HepG2 (cell line): ENCODE data around the gene TBL3. TPM values are rescaled to one million over a fixed set of nuclear protein-coding genes. Genes with fewer than 3 reads are reported as not detected.

Experiments used
- BRD4 ChIP-seq: sonication (generic); formaldehyde crosslinking; IDR thresholded peaks from 2 replicates; pipeline ENCODE4 v1.4.0; 2020; ENCODE audit warnings: missing genetic modification reagents
- CAMTA2 ChIP-seq: sonication (generic); formaldehyde crosslinking; IDR thresholded peaks from 2 replicates; pipeline ENCODE4 v1.4.0; 2020; ENCODE audit warnings: mild to moderate bottlenecking, missing genetic modification reagents, borderline replicate concordance
- KDM5A ChIP-seq: fragments of 200-600 bp; sonication (generic); IDR thresholded peaks from 2 replicates; pipeline ENCODE4 v1.7.0; 2018; ENCODE audit warnings: antibody characterized with exemption, mild to moderate bottlenecking, low read length, borderline replicate concordance
- ZNF556 ChIP-seq: sonication (generic); formaldehyde crosslinking; IDR thresholded peaks from 2 replicates; pipeline ENCODE4 v1.4.0; 2020; ENCODE audit warnings: mild to moderate bottlenecking, missing genetic modification reagents, borderline replicate concordance
- ZNF598 ChIP-seq: sonication (generic); formaldehyde crosslinking; IDR thresholded peaks from 2 replicates; pipeline ENCODE4 v1.5.1; 2020; ENCODE audit warnings: mild to moderate bottlenecking, missing genetic modification reagents, borderline replicate concordance
- ZNF670 ChIP-seq: sonication (generic); formaldehyde crosslinking; IDR thresholded peaks from 2 replicates; pipeline ENCODE4 v1.8.0; 2022; ENCODE audit warnings: mild to moderate bottlenecking, missing genetic modification reagents, borderline replicate concordance
- ZNF777 ChIP-seq: sonication (generic); formaldehyde crosslinking; IDR thresholded peaks from 2 replicates; pipeline ENCODE4 v1.4.0; 2020; ENCODE audit warnings: missing genetic modification reagents
- ZNF839 ChIP-seq: sonication (generic); formaldehyde crosslinking; IDR thresholded peaks from 2 replicates; pipeline ENCODE4 v1.4.0; 2020; ENCODE audit warnings: missing genetic modification reagents, mild to moderate bottlenecking, borderline replicate concordance
- ZNF878 ChIP-seq: sonication (generic); formaldehyde crosslinking; IDR thresholded peaks from 2 replicates; pipeline ENCODE4 v1.8.1; 2023; ENCODE audit warnings: mild to moderate bottlenecking, missing genetic modification reagents, moderate library complexity
- polyA plus RNA-seq, 8 experiments: library from polyadenylated mRNA; depleted of rRNA in 3 of 8; stranded (reverse) in 7 of 8; unstranded in 1 of 8; fragments of >200 nt; fragmentation: Illumina TruSeq in 4 of 8; extraction: Trizol in 4 of 8; gene quantifications; 2 replicates each; pipeline versions ENCODE4 v1.2.1 to v1.2.3, GENCODE V29; 2011 to 2016; ENCODE audit warnings: low read depth in 4 of 8, missing spikeins in 1 of 8, mixed read lengths in 1 of 8; ENCODE audit not compliant: insufficient read depth in 1 of 8
- total RNA-seq, 5 experiments: library from RNA; depleted of rRNA; stranded (reverse); fragments of >200 nt; fragmentation: Illumina TruSeq; extraction: Trizol; gene quantifications; 2 replicates each; pipeline ENCODE4 v1.2.3, GENCODE V29; 2016; ENCODE audit warnings: low read depth in 1 of 5
- TF ChIP-seq, protein P1 (sequence below): sonication (generic); formaldehyde crosslinking; IDR thresholded peaks from 2 replicates; pipeline ENCODE4 v1.5.0; 2020; ENCODE audit warnings: mild to moderate bottlenecking, missing genetic modification reagents, borderline replicate concordance
- TF ChIP-seq, protein P2 (sequence below): IDR thresholded peaks from 2 replicates; pipeline ENCODE4 v1.6.1; 2018; ENCODE audit warnings: missing genetic modification reagents
- TF ChIP-seq, protein P3 (sequence below): sonication (generic); formaldehyde crosslinking; IDR thresholded peaks from 2 replicates; pipeline ENCODE4 v1.4.0; 2020; ENCODE audit warnings: missing genetic modification reagents

TBL3 gene
- total and polyA plus RNA-seq, 2 of the 13 experiments (the other 11 are each of a cell fraction or from before 2014, with no cell fraction given) = 16.8 to 38.0 TPM

DNA sequence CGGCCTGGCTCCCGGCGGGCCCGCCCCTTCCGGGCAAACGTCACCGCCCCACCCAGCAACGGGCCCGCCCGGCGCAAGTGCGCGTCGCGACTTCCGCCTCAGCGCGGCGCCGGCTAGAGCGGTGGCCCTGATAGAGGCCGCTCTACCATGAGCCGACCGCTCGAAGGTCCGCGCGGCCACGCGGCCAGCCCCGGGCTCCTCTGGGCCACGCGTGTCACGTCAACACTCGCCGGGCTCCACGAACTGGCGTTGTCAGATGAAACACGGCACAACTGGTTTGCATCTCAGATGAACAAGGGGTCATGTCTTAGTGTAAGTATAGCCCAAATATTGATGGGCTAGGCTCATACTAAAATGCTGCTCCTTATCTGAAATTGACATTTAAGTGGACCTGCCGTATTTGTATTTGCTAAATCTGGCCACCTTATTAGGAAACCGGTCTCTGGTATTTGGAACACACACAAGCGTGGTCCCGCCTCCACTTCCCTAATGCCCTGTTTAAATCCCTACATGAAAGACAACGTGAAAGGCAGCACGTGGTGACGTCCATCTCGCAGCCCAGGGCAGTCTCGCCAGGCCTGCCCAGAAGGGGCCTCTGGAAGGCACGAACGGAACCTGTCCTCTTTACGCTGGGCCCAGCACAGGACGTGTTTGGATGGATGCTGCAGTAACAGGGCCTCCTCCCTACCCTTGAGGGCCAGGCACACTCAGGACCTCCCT is 38.1 kb downstream of the TBL3 start, which contains the start of gene ZNF598 (continued):
- TF ChIP-seq, protein P1, sequence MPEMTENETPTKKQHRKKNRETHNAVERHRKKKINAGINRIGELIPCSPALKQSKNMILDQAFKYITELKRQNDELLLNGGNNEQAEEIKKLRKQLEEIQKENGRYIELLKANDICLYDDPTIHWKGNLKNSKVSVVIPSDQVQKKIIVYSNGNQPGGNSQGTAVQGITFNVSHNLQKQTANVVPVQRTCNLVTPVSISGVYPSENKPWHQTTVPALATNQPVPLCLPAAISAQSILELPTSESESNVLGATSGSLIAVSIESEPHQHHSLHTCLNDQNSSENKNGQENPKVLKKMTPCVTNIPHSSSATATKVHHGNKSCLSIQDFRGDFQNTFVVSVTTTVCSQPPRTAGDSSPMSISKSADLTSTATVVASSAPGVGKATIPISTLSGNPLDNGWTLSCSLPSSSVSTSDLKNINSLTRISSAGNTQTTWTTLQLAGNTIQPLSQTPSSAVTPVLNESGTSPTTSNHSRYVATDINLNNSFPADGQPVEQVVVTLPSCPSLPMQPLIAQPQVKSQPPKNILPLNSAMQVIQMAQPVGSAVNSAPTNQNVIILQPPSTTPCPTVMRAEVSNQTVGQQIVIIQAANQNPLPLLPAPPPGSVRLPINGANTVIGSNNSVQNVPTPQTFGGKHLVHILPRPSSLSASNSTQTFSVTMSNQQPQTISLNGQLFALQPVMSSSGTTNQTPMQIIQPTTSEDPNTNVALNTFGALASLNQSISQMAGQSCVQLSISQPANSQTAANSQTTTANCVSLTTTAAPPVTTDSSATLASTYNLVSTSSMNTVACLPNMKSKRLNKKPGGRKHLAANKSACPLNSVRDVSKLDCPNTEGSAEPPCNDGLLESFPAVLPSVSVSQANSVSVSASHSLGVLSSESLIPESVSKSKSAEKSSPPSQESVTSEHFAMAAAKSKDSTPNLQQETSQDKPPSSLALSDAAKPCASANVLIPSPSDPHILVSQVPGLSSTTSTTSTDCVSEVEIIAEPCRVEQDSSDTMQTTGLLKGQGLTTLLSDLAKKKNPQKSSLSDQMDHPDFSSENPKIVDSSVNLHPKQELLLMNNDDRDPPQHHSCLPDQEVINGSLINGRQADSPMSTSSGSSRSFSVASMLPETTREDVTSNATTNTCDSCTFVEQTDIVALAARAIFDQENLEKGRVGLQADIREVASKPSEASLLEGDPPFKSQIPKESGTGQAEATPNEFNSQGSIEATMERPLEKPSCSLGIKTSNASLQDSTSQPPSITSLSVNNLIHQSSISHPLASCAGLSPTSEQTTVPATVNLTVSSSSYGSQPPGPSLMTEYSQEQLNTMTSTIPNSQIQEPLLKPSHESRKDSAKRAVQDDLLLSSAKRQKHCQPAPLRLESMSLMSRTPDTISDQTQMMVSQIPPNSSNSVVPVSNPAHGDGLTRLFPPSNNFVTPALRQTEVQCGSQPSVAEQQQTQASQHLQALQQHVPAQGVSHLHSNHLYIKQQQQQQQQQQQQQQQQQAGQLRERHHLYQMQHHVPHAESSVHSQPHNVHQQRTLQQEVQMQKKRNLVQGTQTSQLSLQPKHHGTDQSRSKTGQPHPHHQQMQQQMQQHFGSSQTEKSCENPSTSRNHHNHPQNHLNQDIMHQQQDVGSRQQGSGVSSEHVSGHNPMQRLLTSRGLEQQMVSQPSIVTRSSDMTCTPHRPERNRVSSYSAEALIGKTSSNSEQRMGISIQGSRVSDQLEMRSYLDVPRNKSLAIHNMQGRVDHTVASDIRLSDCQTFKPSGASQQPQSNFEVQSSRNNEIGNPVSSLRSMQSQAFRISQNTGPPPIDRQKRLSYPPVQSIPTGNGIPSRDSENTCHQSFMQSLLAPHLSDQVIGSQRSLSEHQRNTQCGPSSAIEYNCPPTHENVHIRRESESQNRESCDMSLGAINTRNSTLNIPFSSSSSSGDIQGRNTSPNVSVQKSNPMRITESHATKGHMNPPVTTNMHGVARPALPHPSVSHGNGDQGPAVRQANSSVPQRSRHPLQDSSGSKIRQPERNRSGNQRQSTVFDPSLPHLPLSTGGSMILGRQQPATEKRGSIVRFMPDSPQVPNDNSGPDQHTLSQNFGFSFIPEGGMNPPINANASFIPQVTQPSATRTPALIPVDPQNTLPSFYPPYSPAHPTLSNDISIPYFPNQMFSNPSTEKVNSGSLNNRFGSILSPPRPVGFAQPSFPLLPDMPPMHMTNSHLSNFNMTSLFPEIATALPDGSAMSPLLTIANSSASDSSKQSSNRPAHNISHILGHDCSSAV (CRISPR knock-in tag) = no peak
- TF ChIP-seq CAMTA2 (CRISPR knock-in tag) = peak; percentile 81; the same call in 1 of the 2 replicates
- TF ChIP-seq, protein P2, sequence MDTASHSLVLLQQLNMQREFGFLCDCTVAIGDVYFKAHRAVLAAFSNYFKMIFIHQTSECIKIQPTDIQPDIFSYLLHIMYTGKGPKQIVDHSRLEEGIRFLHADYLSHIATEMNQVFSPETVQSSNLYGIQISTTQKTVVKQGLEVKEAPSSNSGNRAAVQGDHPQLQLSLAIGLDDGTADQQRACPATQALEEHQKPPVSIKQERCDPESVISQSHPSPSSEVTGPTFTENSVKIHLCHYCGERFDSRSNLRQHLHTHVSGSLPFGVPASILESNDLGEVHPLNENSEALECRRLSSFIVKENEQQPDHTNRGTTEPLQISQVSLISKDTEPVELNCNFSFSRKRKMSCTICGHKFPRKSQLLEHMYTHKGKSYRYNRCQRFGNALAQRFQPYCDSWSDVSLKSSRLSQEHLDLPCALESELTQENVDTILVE = peak; percentile 88
- TF ChIP-seq, protein P3, sequence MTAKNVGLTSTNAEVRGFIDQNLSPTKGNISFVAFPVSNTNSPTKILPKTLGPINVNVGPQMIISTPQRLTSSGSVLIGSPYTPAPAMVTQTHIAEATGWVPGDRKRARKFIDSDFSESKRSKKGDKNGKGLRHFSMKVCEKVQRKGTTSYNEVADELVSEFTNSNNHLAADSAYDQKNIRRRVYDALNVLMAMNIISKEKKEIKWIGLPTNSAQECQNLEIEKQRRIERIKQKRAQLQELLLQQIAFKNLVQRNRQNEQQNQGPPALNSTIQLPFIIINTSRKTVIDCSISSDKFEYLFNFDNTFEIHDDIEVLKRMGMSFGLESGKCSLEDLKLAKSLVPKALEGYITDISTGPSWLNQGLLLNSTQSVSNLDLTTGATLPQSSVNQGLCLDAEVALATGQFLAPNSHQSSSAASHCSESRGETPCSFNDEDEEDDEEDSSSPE (CRISPR knock-in tag) = peak; percentile 45; the same call in 1 of the 2 replicates
- TF ChIP-seq ZNF777 (CRISPR knock-in tag) = no peak
- TF ChIP-seq ZNF839 (CRISPR knock-in tag) = no peak
- 0 out of 2 replicates have a peak, but pooled peaks have one; percentile 71 for TF ChIP-seq ZNF598
- TF ChIP-seq KDM5A = peak; percentile 44; the same call in 1 of the 2 replicates
- TF ChIP-seq ZNF670 (CRISPR knock-in tag) = peak; percentile 73; the same call in 1 of the 2 replicates
- TF ChIP-seq ZNF556 (CRISPR knock-in tag) = peak; percentile 21; the same call in 1 of the 2 replicates
- TF ChIP-seq BRD4 = peak; percentile 53; the same call in 1 of the 2 replicates
- TF ChIP-seq ZNF878 (CRISPR knock-in tag) = no peak
